SK-N-SH treated with all-trans-retinoic acid at 6 μM for 48 hours (cell line): ENCODE data around the gene SSTR1.

ENCODE experiments used
- ATAC-seq: fragments of 200-7000 bp; cut with Tn5 transposase; 3 replicates; pipeline ENCODE4 v1.9.1; 2020; ENCODE audit warnings: mild to moderate bottlenecking, moderate library complexity
- BACH2 ChIP-seq: fragments of 250-450 bp; sonication (Bioruptor Pico); IDR thresholded peaks from 2 replicates; pipeline ENCODE4 v1.9.0; 2021; ENCODE audit warnings: mild to moderate bottlenecking, borderline replicate concordance
- CSDC2 ChIP-seq: fragments of 250-450 bp; sonication (Bioruptor Pico); IDR thresholded peaks from 2 replicates; pipeline ENCODE4 v1.5.0; 2020; ENCODE audit warnings: mild to moderate bottlenecking, moderate library complexity
- ESRRG ChIP-seq: fragments of 250-450 bp; sonication (Bioruptor Pico); IDR thresholded peaks from 2 replicates; pipeline ENCODE4 v1.6.1; 2021; ENCODE audit warnings: mild to moderate bottlenecking
- GLIS3 ChIP-seq: fragments of 250-450 bp; sonication (Bioruptor Pico); IDR thresholded peaks from 2 replicates; pipeline ENCODE4 v1.5.0; 2020; ENCODE audit warnings: mild to moderate bottlenecking, moderate library complexity
- ISL1 ChIP-seq: fragments of 250-450 bp; sonication (Bioruptor Pico); IDR thresholded peaks from 2 replicates; pipeline ENCODE4 v2.1.2; 2022; ENCODE audit warnings: mild to moderate bottlenecking, moderate library complexity
- OSR1 ChIP-seq: fragments of 250-450 bp; sonication (Bioruptor Pico); IDR thresholded peaks from 2 replicates; pipeline ENCODE4 v1.8.0; 2022; ENCODE audit warnings: moderate library complexity, mild to moderate bottlenecking, inconsistent platforms
- POU6F1 ChIP-seq: fragments of 250-450 bp; sonication (Bioruptor Pico); IDR thresholded peaks from 2 replicates; pipeline ENCODE4 v1.8.0; 2021; ENCODE audit warnings: low read depth, mild to moderate bottlenecking, moderate library complexity, borderline replicate concordance
- RARB ChIP-seq: fragments of 250-450 bp; sonication (Bioruptor Pico); IDR thresholded peaks from 2 replicates; pipeline ENCODE4 v1.8.0; 2021; ENCODE audit warnings: mild to moderate bottlenecking, moderate library complexity
- SNAI2 ChIP-seq: fragments of 250-450 bp; sonication (Bioruptor Pico); IDR thresholded peaks from 2 replicates; pipeline ENCODE4 v1.5.0; 2020; ENCODE audit warnings: mild to moderate bottlenecking, moderate library complexity
- TCF4 ChIP-seq: fragments of 250-450 bp; sonication (Bioruptor Pico); IDR thresholded peaks from 2 replicates; pipeline ENCODE4 v1.8.0; 2021; ENCODE audit warnings: mild to moderate bottlenecking, moderate library complexity, borderline replicate concordance
- TOX ChIP-seq: fragments of 250-450 bp; sonication (Bioruptor Pico); IDR thresholded peaks from 2 replicates; pipeline ENCODE4 v1.8.0; 2021; ENCODE audit warnings: mild to moderate bottlenecking, moderate library complexity, borderline replicate concordance
- ZC3H10 ChIP-seq: fragments of 250-450 bp; sonication (Bioruptor Pico); IDR thresholded peaks from 2 replicates; pipeline ENCODE4 v1.5.1; 2021; ENCODE audit warnings: mild to moderate bottlenecking, moderate library complexity
- ZFP3 ChIP-seq: fragments of 250-450 bp; sonication (Bioruptor Pico); IDR thresholded peaks from 2 replicates; pipeline ENCODE4 v1.5.0; 2020; ENCODE audit warnings: mild to moderate bottlenecking, moderate library complexity
- ZFP30 ChIP-seq: fragments of 450-650 bp; formaldehyde crosslinking; IDR thresholded peaks from 2 replicates; pipeline ENCODE4 v1.5.0; 2022; ENCODE audit warnings: mild to moderate bottlenecking, moderate library complexity
- ZNF565 ChIP-seq: fragments of 450-650 bp; formaldehyde crosslinking; conservative IDR thresholded peaks from 2 replicates; pipeline ENCODE4 v1.5.0; 2020; ENCODE audit warnings: low read depth, mild to moderate bottlenecking, moderate library complexity
- ZNF8 ChIP-seq: fragments of 450-650 bp; formaldehyde crosslinking; IDR thresholded peaks from 2 replicates; pipeline ENCODE4 v1.5.0; 2020; ENCODE audit warnings: mild to moderate bottlenecking, moderate library complexity
- TF ChIP-seq, protein P1 (sequence below): fragments of 250-450 bp; sonication (Bioruptor Pico); IDR thresholded peaks from 2 replicates; pipeline ENCODE4 v1.5.1; 2020; ENCODE audit warnings: low read depth, mild to moderate bottlenecking, moderate library complexity
- TF ChIP-seq, protein P2 (sequence below): fragments of 250-450 bp; sonication (Bioruptor Pico); IDR thresholded peaks from 2 replicates; pipeline ENCODE4 v1.8.0; 2020; ENCODE audit warnings: mild to moderate bottlenecking, moderate library complexity, borderline replicate concordance
- TF ChIP-seq, protein P3 (sequence below): fragments of 250-450 bp; sonication (Bioruptor Pico); IDR thresholded peaks from 2 replicates; pipeline ENCODE4 v1.5.1; 2021; ENCODE audit warnings: mild to moderate bottlenecking, moderate library complexity

SSTR1 gene

DNA sequence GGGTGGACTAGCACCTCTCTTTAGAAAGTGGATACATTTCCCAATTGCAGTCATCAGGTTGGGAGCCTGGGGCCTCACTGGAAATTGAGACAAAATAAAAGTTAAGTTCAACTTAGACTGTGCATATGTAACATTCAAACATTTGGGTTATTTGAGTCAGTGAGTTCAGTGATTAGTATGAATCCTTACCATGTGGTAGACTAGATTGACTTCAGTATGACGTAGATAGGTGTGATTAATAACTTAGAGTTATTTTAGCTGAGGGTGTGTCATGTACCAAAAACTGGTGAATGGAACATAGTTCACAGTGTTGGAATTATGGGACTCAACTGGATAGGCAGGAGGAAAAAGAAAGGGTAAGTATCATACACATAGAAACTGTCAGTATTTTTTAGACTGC, 8.0 kb upstream of the SSTR1 start:
- ATAC-seq: no peak
- no peak for TF ChIP-seq ZFP3 (CRISPR knock-in tag)
- no peak for TF ChIP-seq ESRRG (CRISPR knock-in tag)
- TF ChIP-seq, protein P1, sequence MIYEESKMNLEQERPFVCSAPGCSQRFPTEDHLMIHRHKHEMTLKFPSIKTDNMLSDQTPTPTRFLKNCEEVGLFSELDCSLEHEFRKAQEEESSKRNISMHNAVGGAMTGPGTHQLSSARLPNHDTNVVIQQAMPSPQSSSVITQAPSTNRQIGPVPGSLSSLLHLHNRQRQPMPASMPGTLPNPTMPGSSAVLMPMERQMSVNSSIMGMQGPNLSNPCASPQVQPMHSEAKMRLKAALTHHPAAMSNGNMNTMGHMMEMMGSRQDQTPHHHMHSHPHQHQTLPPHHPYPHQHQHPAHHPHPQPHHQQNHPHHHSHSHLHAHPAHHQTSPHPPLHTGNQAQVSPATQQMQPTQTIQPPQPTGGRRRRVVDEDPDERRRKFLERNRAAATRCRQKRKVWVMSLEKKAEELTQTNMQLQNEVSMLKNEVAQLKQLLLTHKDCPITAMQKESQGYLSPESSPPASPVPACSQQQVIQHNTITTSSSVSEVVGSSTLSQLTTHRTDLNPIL: no peak
- TF ChIP-seq SNAI2: no peak
- TF ChIP-seq RARB: no peak
- no peak for TF ChIP-seq ZC3H10 (CRISPR knock-in tag)
- no peak for TF ChIP-seq TCF4
- TF ChIP-seq, protein P2, sequence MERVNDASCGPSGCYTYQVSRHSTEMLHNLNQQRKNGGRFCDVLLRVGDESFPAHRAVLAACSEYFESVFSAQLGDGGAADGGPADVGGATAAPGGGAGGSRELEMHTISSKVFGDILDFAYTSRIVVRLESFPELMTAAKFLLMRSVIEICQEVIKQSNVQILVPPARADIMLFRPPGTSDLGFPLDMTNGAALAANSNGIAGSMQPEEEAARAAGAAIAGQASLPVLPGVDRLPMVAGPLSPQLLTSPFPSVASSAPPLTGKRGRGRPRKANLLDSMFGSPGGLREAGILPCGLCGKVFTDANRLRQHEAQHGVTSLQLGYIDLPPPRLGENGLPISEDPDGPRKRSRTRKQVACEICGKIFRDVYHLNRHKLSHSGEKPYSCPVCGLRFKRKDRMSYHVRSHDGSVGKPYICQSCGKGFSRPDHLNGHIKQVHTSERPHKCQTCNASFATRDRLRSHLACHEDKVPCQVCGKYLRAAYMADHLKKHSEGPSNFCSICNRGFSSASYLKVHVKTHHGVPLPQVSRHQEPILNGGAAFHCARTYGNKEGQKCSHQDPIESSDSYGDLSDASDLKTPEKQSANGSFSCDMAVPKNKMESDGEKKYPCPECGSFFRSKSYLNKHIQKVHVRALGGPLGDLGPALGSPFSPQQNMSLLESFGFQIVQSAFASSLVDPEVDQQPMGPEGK: no peak
- no peak for TF ChIP-seq TOX

- TF ChIP-seq GLIS3 (CRISPR knock-in tag): no peak
- no peak for TF ChIP-seq SNAI2
- no peak for TF ChIP-seq TCF4
- TF ChIP-seq POU6F1: no peak
- TF ChIP-seq ZNF8 (CRISPR knock-in tag): no peak
- TF ChIP-seq CSDC2 (CRISPR knock-in tag): no peak
- no peak for TF ChIP-seq ZFP3 (CRISPR knock-in tag)
- TF ChIP-seq, all 23 proteins: peak for 0
- ATAC-seq: no peak
Observed at GRCh38 chr14:38201137-38201828, 6.4 kb upstream of the SSTR1 start.

- ATAC-seq: no peak
- no peak for TF ChIP-seq POU6F1
- no peak for TF ChIP-seq OSR1
- no peak for TF ChIP-seq BACH2 (CRISPR knock-in tag)
- no peak for TF ChIP-seq ZNF8 (CRISPR knock-in tag)
- TF ChIP-seq ZFP3 (CRISPR knock-in tag): no peak
- TF ChIP-seq SNAI2: no peak
- TF ChIP-seq, protein P3, sequence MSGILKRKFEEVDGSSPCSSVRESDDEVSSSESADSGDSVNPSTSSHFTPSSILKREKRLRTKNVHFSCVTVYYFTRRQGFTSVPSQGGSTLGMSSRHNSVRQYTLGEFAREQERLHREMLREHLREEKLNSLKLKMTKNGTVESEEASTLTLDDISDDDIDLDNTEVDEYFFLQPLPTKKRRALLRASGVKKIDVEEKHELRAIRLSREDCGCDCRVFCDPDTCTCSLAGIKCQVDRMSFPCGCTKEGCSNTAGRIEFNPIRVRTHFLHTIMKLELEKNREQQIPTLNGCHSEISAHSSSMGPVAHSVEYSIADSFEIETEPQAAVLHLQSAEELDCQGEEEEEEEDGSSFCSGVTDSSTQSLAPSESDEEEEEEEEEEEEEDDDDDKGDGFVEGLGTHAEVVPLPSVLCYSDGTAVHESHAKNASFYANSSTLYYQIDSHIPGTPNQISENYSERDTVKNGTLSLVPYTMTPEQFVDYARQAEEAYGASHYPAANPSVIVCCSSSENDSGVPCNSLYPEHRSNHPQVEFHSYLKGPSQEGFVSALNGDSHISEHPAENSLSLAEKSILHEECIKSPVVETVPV (CRISPR knock-in tag): no peak
- no peak for TF ChIP-seq CSDC2 (CRISPR knock-in tag)
- TF ChIP-seq ZC3H10 (CRISPR knock-in tag): no peak
- TF ChIP-seq ISL1: no peak
- no peak for TF ChIP-seq ZFP30 (CRISPR knock-in tag)
- no peak for TF ChIP-seq GLIS3 (CRISPR knock-in tag)
- no peak for TF ChIP-seq ZNF565
- TF ChIP-seq, protein P2: no peak
Observed at GRCh38 chr14:38202444-38203191, 5.1 kb upstream of the SSTR1 start.
